Activated T-helper 1 cell treated with anti-CD3 and anti-CD28 coated beads, Interleukin-12 subunit alpha, Interleukin-12 subunit beta, Interleukin-2, Interleukin-4 antibody, amounts not matched to agents 30 ng/mL and 10 ng/mL and 1 ng/mL, durations not matched to agents 14 hours and 24 hours and 36 hours (primary cell): ENCODE data around the gene ACACB. TPM values are rescaled to one million over a fixed set of nuclear protein-coding genes. Genes with fewer than 3 reads are reported as not detected.

Experiments
- DNase-seq: peaks from one replicate; pipeline ENCODE4 v3.0.0; 2021; ENCODE audit warnings: low spot score
- H3K27ac Mint-ChIP-seq: one replicate; pipeline ENCODE4 v1.8.0; 2021; ENCODE audit warnings: mild to moderate bottlenecking, mixed read lengths
- H3K27me3 Mint-ChIP-seq: one replicate; pipeline ENCODE4 v1.8.0; 2022; ENCODE audit warnings: mild to moderate bottlenecking, moderate library complexity, mixed read lengths; ENCODE audit not compliant: insufficient read depth
- H3K36me3 Mint-ChIP-seq: one replicate; pipeline ENCODE4 v1.8.0; 2021; ENCODE audit warnings: low read depth, mixed read lengths
- H3K4me1 Mint-ChIP-seq: one replicate; pipeline ENCODE4 v1.8.0; 2021; ENCODE audit warnings: low read depth, mixed read lengths
- H3K4me3 Mint-ChIP-seq: one replicate; pipeline ENCODE4 v1.8.0; 2021; ENCODE audit warnings: mild to moderate bottlenecking, moderate library complexity, mixed read lengths
- H3K9me3 Mint-ChIP-seq: one replicate; pipeline ENCODE4 v1.8.0; 2021; ENCODE audit warnings: mixed read lengths
- intact Hi-C: fragments of 100-400 bp; cut with micrococcal nuclease; formaldehyde crosslinking; loops from one replicate; pipeline ENCODE4 v1.15.1; 2024
- total RNA-seq: library from RNA; stranded (reverse); gene quantifications from 2 replicates; pipeline ENCODE4 v1.2.3, GENCODE V29; 2022

ACACB gene
- total RNA-seq, 1 donor from 2014 or later: 6.9 TPM

GRCh38 chr12:109114644-109115043 lies 1.7 kb upstream of the ACACB start:
- Mint-ChIP-seq H3K27me3 (no peaks in the 10 kb centered on the region), H3K36me3 (peaks cover 6% of the 10 kb centered on the region), H3K4me1 (peaks cover 19% of the 10 kb centered on the region), H3K27ac (no peak overlapping the region), H3K4me3 (no peak overlapping the region), H3K9me3 (no peaks in the 10 kb centered on the region)
- intact Hi-C loops: no loop called here
- no peak for DNase-seq

GRCh38 chr12:109115404-109115757 lies 1.0 kb upstream of the ACACB start:
- no peaks in the 10 kb centered on the region for H3K27me3 Mint-ChIP-seq
- H3K4me3 Mint-ChIP-seq: no peak overlapping the region
- no peak overlapping the region for H3K27ac Mint-ChIP-seq
- no peaks in the 10 kb centered on the region for H3K9me3 Mint-ChIP-seq
- peaks cover 4% of the 10 kb centered on the region for H3K36me3 Mint-ChIP-seq
- no peak for DNase-seq
- H3K4me1 Mint-ChIP-seq: peaks cover 17% of the 10 kb centered on the region
- intact Hi-C loops: no loop called here

- Mint-ChIP-seq H3K27me3 (no peaks in the 10 kb centered on the region), H3K4me3 (no peak overlapping the region), H3K27ac (no peak overlapping the region), H3K9me3 (no peaks in the 10 kb centered on the region), H3K4me1 (peaks cover 8% of the 10 kb centered on the region), H3K36me3 (peaks cover 2% of the 10 kb centered on the region)
- DNase-seq: no peak
- intact Hi-C loops: no loop called here
These were observed 193 bp downstream of the ACACB start for GRCh38 chr12:109116611-109116949.

- no peaks in the 10 kb centered on the region for H3K9me3 Mint-ChIP-seq
- H3K36me3 Mint-ChIP-seq: peaks cover 2% of the 10 kb centered on the region
- no peak overlapping the region for H3K27ac Mint-ChIP-seq
- DNase-seq: no peak
- peaks cover 5% of the 10 kb centered on the region for H3K4me1 Mint-ChIP-seq
- no peaks in the 10 kb centered on the region for H3K27me3 Mint-ChIP-seq
- intact Hi-C loops: no loop called here
- H3K4me3 Mint-ChIP-seq: no peak overlapping the region
These were observed 3.7 kb downstream of the ACACB start for GRCh38 chr12:109120095-109120494.

GRCh38 chr12:109120557-109120956 lies 4.2 kb downstream of the ACACB start:
- Mint-ChIP-seq H3K4me3 (no peak overlapping the region), H3K9me3 (no peaks in the 10 kb centered on the region), H3K4me1 (peaks cover 4% of the 10 kb centered on the region), H3K36me3 (peaks cover 2% of the 10 kb centered on the region), H3K27ac (no peak overlapping the region), H3K27me3 (no peaks in the 10 kb centered on the region)
- intact Hi-C loops: no loop called here
- DNase-seq: no peak

GRCh38 chr12:109121346-109121880 lies 5.0 kb downstream of the ACACB start:
- Mint-ChIP-seq H3K27ac (no peak overlapping the region), H3K4me1 (no peaks in the 10 kb centered on the region), H3K4me3 (no peak overlapping the region), H3K36me3 (no peaks in the 10 kb centered on the region), H3K9me3 (no peaks in the 10 kb centered on the region), H3K27me3 (no peaks in the 10 kb centered on the region)
- intact Hi-C loops: no loop called here
- no peak for DNase-seq

- intact Hi-C loops: no loop called here
- Mint-ChIP-seq H3K4me1 (no peaks in the 10 kb centered on the region), H3K27ac (no peak overlapping the region), H3K27me3 (no peaks in the 10 kb centered on the region), H3K9me3 (no peaks in the 10 kb centered on the region), H3K4me3 (no peak overlapping the region), H3K36me3 (no peaks in the 10 kb centered on the region)
- DNase-seq: no peak
These were observed 8.7 kb downstream of the ACACB start for GRCh38 chr12:109124878-109125648.

- Mint-ChIP-seq H3K9me3 (no peaks in the 10 kb centered on the region), H3K4me1 (no peaks in the 10 kb centered on the region), H3K4me3 (no peak overlapping the region), H3K27me3 (peaks cover 2% of the 10 kb centered on the region), H3K36me3 (no peaks in the 10 kb centered on the region), H3K27ac (no peak overlapping the region)
- DNase-seq: no peak
- intact Hi-C loops: no loop called here
These were observed 9.4 kb downstream of the ACACB start for GRCh38 chr12:109125791-109126190.

- peaks cover 4% of the 10 kb centered on the region for H3K27me3 Mint-ChIP-seq
- H3K36me3 Mint-ChIP-seq: no peaks in the 10 kb centered on the region
- intact Hi-C loops: no loop called here
- H3K27ac Mint-ChIP-seq: no peak overlapping the region
- no peaks in the 10 kb centered on the region for H3K4me1 Mint-ChIP-seq
- no peak for DNase-seq
- no peaks in the 10 kb centered on the region for H3K9me3 Mint-ChIP-seq
- H3K4me3 Mint-ChIP-seq: no peak overlapping the region
These were observed 10.4 kb downstream of the ACACB start for GRCh38 chr12:109126784-109127183.

- no peaks in the 10 kb centered on the region for H3K9me3 Mint-ChIP-seq
- H3K4me1 Mint-ChIP-seq: no peaks in the 10 kb centered on the region
- H3K4me3 Mint-ChIP-seq: no peak overlapping the region
- intact Hi-C loops: no loop called here
- peaks cover 4% of the 10 kb centered on the region for H3K27me3 Mint-ChIP-seq
- H3K27ac Mint-ChIP-seq: no peak overlapping the region
- no peaks in the 10 kb centered on the region for H3K36me3 Mint-ChIP-seq
- DNase-seq: no peak
These were observed 11.3 kb downstream of the ACACB start for GRCh38 chr12:109127533-109128242.

GRCh38 chr12:109130297-109131153 lies 14.1 kb downstream of the ACACB start:
- H3K4me1 Mint-ChIP-seq: no peaks in the 10 kb centered on the region
- H3K9me3 Mint-ChIP-seq: no peaks in the 10 kb centered on the region
- H3K27ac Mint-ChIP-seq: no peak overlapping the region
- DNase-seq: no peak
- H3K27me3 Mint-ChIP-seq: peaks cover 7% of the 10 kb centered on the region
- intact Hi-C loops: no loop called here
- no peak overlapping the region for H3K4me3 Mint-ChIP-seq
- no peaks in the 10 kb centered on the region for H3K36me3 Mint-ChIP-seq

GRCh38 chr12:109131154-109132050 lies 15.0 kb downstream of the ACACB start:
- intact Hi-C loops: no loop called here

More at GRCh38 chr12:109131154-109132050, 15.0 kb downstream of the ACACB start:
- Mint-ChIP-seq H3K36me3 (no peaks in the 10 kb centered on the region), H3K4me3 (no peak overlapping the region), H3K4me1 (no peaks in the 10 kb centered on the region), H3K9me3 (peaks cover 4% of the 10 kb centered on the region), H3K27ac (no peak overlapping the region), H3K27me3 (peaks cover 8% of the 10 kb centered on the region)
- DNase-seq: no peak
